Ectodermal cell (in vitro differentiated cells): ENCODE data around the gene C5AR1.
"Not testable (repeated sequence)": the region's sequence is repeated elsewhere in the genome, so short reads cannot be mapped to it uniquely, and the experiment has no call there.

ENCODE experiments used
- H3K27ac ChIP-seq: 2 replicates; pipeline ENCODE4 v1.7.0; 2013; ENCODE audit warnings: mild to moderate bottlenecking, low read depth, low read length; ENCODE audit not compliant: insufficient read depth, poor library complexity, severe bottlenecking
- H3K27me3 ChIP-seq: 2 replicates; pipeline ENCODE4 v1.7.0; 2013; ENCODE audit warnings: mild to moderate bottlenecking, low read length; ENCODE audit not compliant: insufficient read depth, control insufficient read depth, poor library complexity, severe bottlenecking
- H3K36me3 ChIP-seq: one replicate; pipeline ENCODE4 v1.7.0; 2013; ENCODE audit warnings: low read length; ENCODE audit not compliant: control insufficient read depth, insufficient read depth
- H3K4me1 ChIP-seq: one replicate; pipeline ENCODE4 v1.7.0; 2013; ENCODE audit warnings: low read length; ENCODE audit not compliant: control insufficient read depth, insufficient read depth
- H3K4me3 ChIP-seq: 2 replicates; pipeline ENCODE4 v1.7.0; 2013; ENCODE audit warnings: low read depth, low read length, control low read depth; ENCODE audit not compliant: insufficient read depth
- H3K9me3 ChIP-seq: 2 replicates; pipeline ENCODE4 v1.7.0; 2013; ENCODE audit warnings: mild to moderate bottlenecking, low read length, moderate library complexity; ENCODE audit not compliant: control insufficient read depth
- WGBS, 2 experiments: methylation state at CpG; one replicate each; pipeline ENCODE4 v1.1.7; 2013; ENCODE audit warnings: missing lambda C conversion rate in 2 of 2; 5-methylcytosine and 5-hydroxymethylcytosine counted together

The C5AR1 gene

DNA sequence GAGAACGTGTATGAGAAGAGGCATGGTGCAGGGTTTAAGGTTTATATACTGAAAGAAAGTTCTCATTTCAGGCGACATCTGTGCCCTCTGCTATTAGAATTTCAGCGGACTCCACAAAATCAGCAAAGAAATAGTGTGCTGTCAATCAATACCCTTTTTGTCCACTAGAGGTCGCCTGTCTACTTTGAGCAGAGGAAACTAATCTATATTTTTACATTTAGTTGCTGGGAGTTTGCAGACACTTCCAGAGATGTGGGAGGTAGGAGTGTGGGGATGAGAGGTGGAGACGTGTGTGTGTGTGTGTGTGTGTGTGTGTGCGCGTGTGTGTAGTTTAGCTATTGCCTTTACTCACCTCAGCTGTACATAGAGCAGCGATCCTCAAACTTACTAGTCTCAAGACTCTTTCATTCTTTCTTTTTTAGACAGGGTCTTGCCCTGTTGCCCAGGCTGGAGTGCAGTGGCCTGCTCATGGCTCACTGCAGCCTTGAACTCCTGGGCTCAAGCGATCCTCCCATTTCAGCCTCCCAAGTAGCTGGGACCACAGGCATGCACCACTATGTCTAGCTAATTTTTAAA lies 25.2 kb upstream of the C5AR1 start:
- Histone ChIP-seq H3K36me3 (no peaks in the 10 kb centered on the region), H3K27me3 (no peaks in the 10 kb centered on the region), H3K4me1 (no peaks in the 10 kb centered on the region), H3K9me3 (no peaks in the 10 kb centered on the region), H3K27ac (no peak overlapping the region), H3K4me3 (no peak overlapping the region)
- 42 to 46% methylated on average over 7 to 9 of the region's 9 CpGs for WGBS, 2 experiments

DNA sequence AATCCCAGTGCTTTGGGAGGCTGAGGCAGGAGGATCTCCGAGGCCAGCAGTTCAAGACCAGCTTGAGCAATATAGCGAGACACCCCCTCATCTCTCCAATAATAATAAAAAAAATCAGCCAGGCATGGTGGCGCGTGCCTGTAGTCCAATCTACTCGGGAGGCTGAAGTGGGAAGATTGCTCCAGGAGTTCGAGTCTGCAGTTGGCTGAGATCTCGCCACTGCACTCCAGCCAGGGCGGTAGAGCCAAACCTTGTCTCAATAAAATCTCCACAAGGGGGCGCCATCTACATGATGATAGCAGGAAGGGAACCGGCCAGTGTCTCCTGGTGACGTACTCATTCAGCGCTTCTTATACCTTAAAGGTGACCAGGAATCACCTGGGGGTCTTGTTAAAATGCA lies 13.6 kb upstream of the C5AR1 start:
- Histone ChIP-seq H3K36me3 (no peaks in the 10 kb centered on the region), H3K27ac (no peak overlapping the region), H3K4me1 (no peaks in the 10 kb centered on the region), H3K4me3 (no peak overlapping the region), H3K27me3 (no peaks in the 10 kb centered on the region), H3K9me3 (no peaks in the 10 kb centered on the region)
- WGBS, 2 experiments = 24 to 26% methylated on average over 12 of the region's 12 CpGs

DNA sequence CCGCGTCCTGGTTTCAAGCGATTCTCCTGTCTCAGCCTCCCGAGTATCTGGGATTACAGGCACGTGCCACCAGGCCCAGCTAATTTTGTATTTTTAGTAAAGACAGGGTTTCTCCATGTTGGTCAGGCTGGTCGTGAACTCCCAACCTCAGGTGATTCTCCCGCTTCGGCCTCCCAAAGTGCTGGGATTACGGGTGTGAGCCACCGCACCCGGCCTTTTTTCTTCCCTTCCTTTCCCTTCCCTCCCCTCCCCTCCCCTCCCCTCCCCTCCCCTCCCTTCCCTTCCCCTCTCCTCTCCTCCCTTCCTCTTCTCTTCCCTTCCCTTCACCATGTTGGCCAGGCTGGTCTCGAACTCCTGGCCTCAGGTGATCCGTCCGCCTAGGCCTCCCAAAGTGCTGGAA lies 8.8 kb upstream of the C5AR1 start:
- not testable (repeated sequence) for H3K4me3 ChIP-seq, H3K9me3 ChIP-seq, H3K4me1 ChIP-seq, H3K27ac ChIP-seq, H3K27me3 ChIP-seq, H3K36me3 ChIP-seq
- 93% methylated on average over 12 of the region's 14 CpGs for WGBS, 2 experiments

DNA sequence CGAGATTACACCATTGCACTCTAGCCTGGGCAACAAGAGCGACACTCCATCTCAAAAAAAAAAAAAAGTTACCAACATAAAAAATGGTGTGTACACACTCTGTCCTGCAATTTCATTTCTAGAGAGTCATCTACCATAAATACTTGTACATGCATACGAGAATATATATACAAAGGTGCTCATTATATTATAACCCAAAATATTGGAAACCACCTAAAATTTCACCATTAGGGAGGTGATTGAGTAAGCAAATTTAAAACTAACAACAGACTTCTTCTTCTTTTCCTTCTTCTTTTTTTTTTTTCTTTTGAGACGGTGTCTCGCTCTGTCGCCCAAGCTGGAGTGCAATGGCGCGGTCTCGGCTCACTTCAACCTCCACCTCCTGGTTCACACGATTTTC lies 7.4 kb upstream of the C5AR1 start:
- H3K27ac ChIP-seq = no peak overlapping the region
- no peaks in the 10 kb centered on the region for H3K36me3 ChIP-seq
- H3K4me3 ChIP-seq = no peak overlapping the region
- WGBS, 2 experiments = 95 to 98% methylated on average over 10 of the region's 10 CpGs
- no peaks in the 10 kb centered on the region for H3K9me3 ChIP-seq
- no peaks in the 10 kb centered on the region for H3K4me1 ChIP-seq
- no peaks in the 10 kb centered on the region for H3K27me3 ChIP-seq

DNA sequence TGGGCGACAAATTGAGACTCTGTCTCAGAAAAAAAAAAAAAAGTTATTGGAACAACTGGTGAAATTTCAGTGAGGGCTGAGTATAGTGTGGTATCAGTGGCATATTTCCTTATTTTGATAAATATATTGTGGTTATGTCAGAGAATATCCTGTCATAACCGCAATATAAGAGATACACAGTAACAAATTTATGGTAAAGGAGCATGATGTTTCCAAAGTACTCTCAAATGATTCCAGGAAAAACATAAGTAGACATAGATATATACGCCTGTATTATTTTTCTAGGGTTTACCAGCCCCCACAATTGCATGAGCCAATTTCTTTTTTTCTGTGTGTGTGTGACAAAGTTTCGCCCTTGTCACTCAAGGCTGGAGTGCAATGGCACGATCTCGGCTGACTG lies 5.7 kb upstream of the C5AR1 start:
- no peaks in the 10 kb centered on the region for H3K36me3 ChIP-seq
- H3K4me1 ChIP-seq = no peaks in the 10 kb centered on the region
- no peaks in the 10 kb centered on the region for H3K9me3 ChIP-seq
- 83 to 96% methylated on average over 5 to 6 of the region's 6 CpGs for WGBS, 2 experiments
- no peak overlapping the region for H3K27ac ChIP-seq
- no peak overlapping the region for H3K4me3 ChIP-seq
- no peaks in the 10 kb centered on the region for H3K27me3 ChIP-seq

DNA sequence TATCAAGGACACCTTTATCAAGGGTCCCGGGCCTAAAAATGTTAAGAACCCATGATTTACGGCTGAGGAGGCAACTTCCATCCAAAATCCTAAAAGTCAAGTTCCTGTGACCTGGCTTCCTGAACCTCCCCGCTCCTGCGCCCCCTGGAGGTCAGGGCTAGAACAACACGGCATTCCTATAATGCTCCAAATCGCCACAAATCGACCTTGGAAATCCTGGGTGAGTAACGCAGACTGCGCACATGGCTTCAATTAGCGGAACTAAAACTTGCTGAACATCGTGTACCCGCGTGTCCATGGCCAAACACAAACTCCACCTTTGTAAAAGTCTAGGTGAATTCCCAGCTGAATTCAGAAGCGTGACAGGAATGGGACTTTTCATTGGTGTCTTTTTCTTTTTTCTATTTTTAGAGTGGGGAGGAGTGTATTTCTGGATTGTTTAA lies 4.3 kb upstream of the C5AR1 start:
- H3K9me3 ChIP-seq = no peaks in the 10 kb centered on the region
- H3K27ac ChIP-seq = no peak overlapping the region
- H3K4me1 ChIP-seq = no peaks in the 10 kb centered on the region
- H3K27me3 ChIP-seq = no peaks in the 10 kb centered on the region
- H3K4me3 ChIP-seq = no peak overlapping the region
- no peaks in the 10 kb centered on the region for H3K36me3 ChIP-seq
- WGBS, 2 experiments = 21 to 24% methylated on average over 14 of the region's 14 CpGs

DNA sequence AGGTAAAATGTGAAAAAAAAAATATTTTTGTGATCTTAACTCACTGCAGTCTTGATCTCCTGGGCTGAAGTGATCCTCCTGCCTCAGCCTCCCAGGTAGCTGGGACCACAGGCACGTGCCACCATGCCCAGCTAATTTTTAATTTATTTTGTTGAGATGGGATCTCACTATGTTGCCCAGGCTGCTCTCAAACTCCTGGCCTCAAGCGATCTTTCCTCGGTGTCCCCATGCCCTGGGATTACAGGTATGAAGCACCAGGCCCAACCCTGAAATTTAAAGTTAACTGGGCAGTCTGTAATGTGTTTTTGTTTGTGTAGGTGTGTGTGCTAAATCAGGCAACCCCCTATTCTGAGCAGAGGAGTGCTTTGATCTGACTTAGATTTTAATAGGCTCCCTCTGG lies 3.4 kb upstream of the C5AR1 start:
- Histone ChIP-seq H3K4me1 (no peaks in the 10 kb centered on the region), H3K4me3 (no peak overlapping the region), H3K36me3 (no peaks in the 10 kb centered on the region), H3K9me3 (no peaks in the 10 kb centered on the region), H3K27ac (no peak overlapping the region), H3K27me3 (no peaks in the 10 kb centered on the region)
- WGBS, 2 experiments = 86 to 92% methylated on average over 3 of the region's 3 CpGs

DNA sequence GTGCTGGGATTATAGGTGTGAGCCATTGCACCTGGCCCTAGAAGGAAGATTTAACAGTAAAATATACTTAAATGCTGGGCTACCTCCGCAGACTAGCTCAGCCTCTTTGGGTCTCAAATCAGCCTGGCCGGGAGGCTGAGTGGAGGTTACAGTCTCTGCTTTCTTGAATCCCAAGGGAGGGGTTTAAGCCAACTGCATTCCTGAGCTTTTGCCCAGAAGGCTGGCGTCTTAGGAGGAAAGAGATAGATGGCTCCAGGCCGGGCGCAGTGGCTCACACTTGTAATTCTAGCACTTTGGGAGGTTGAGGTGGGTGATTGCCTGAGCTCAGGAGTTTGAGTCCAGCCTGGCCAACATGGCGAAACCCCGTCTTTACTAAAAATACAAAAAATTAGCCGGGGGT lies 623 bp upstream of the C5AR1 start:
- H3K9me3 ChIP-seq = no peaks in the 10 kb centered on the region
- no peaks in the 10 kb centered on the region for H3K36me3 ChIP-seq
- H3K4me3 ChIP-seq = no peak overlapping the region
- WGBS, 2 experiments = 86 to 89% methylated on average over 8 of the region's 8 CpGs
- no peak overlapping the region for H3K27ac ChIP-seq
- no peaks in the 10 kb centered on the region for H3K4me1 ChIP-seq
- H3K27me3 ChIP-seq = no peaks in the 10 kb centered on the region

DNA sequence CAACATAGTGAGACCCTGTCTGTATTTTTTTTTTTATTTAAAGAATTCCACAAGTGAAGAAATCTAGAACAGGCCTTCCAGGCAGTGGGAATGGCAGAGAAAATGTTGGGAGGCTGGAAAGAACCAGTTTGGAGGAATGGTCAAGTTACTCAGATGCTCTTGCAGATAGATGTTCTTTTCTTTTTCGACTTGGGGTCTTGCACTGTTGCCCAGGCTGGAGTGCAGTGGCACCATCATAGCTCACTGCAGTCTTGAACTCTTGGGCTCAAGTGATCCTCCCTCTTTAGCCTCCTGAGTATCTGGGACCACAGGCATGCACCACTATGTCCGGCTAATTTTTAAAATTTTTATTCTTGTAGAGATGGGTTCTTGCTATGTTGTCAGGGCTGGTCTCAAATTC lies 662 bp downstream of the C5AR1 start:
- 94 to 98% methylated on average over 2 of the region's 2 CpGs for WGBS, 2 experiments
- H3K27ac ChIP-seq = no peak overlapping the region
- no peaks in the 10 kb centered on the region for H3K4me1 ChIP-seq
- no peaks in the 10 kb centered on the region for H3K9me3 ChIP-seq
- no peak overlapping the region for H3K4me3 ChIP-seq
- no peaks in the 10 kb centered on the region for H3K36me3 ChIP-seq
- no peaks in the 10 kb centered on the region for H3K27me3 ChIP-seq

DNA sequence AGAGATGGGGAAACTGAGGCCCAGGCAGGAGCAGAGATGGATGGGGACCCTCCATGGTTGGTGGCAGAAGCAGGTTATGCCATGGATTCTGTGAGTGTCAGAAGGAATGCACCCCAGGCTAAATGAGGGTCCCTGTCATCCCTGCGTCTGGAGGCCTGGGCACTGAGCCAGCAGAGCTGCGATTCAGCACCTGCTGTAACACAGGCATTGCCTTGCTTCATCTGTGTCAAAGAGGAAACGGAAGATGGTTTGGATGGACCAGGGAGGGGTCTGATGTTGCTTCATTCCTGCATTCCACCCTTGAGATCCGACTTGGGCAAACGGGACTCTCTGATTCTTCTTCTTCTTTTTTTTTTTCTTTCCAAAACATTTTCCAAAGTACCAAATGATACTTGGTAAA lies 1.2 kb downstream of the C5AR1 start:
- no peaks in the 10 kb centered on the region for H3K36me3 ChIP-seq
- no peak overlapping the region for H3K4me3 ChIP-seq
- no peaks in the 10 kb centered on the region for H3K4me1 ChIP-seq
- H3K27ac ChIP-seq = no peak overlapping the region
- no peaks in the 10 kb centered on the region for H3K27me3 ChIP-seq
- 82% methylated on average over 5 of the region's 5 CpGs for WGBS, 2 experiments
- H3K9me3 ChIP-seq = no peaks in the 10 kb centered on the region
